Loucy (cell line): ENCODE data around the gene PPOX.
A peak's percentile ranks its signal among the peaks of the same experiment; 100 is the strongest.

Experiments used
- H2AFZ ChIP-seq: fragments of 200-600 bp; sonication (generic); 2 replicates; pipeline ENCODE4 v1.6.0; 2016; ENCODE audit warnings: antibody characterized with exemption, mild to moderate bottlenecking, low read length, moderate library complexity
- H3F3A ChIP-seq: fragments of 200-600 bp; 2 replicates; pipeline ENCODE4 v1.6.0; 2016; ENCODE audit warnings: antibody characterized with exemption, low read depth, mild to moderate bottlenecking
- H3K27me3 ChIP-seq: fragments of 200-600 bp; sonication (generic); 2 replicates; pipeline ENCODE4 v1.6.1; 2014; ENCODE audit warnings: low read length, mild to moderate bottlenecking; ENCODE audit not compliant: insufficient read depth, poor library complexity, severe bottlenecking
- H3K36me3 ChIP-seq: fragments of 200-600 bp; sonication (generic); 2 replicates; pipeline ENCODE4 v1.6.1; 2016; ENCODE audit warnings: low read length; ENCODE audit not compliant: insufficient read depth
- H3K4me1 ChIP-seq: fragments of 200-600 bp; sonication (generic); 2 replicates; pipeline ENCODE4 v1.5.1; 2014; ENCODE audit warnings: low read length, mild to moderate bottlenecking; ENCODE audit not compliant: insufficient read depth, poor library complexity, severe bottlenecking
- H3K4me2 ChIP-seq: fragments of 200-600 bp; sonication (generic); 2 replicates; pipeline ENCODE4 v1.6.0; 2014; ENCODE audit warnings: antibody characterized with exemption, low read length, low read depth, mild to moderate bottlenecking; ENCODE audit not compliant: poor library complexity, severe bottlenecking
- H3K4me3 ChIP-seq: fragments of 200-600 bp; sonication (generic); 2 replicates; pipeline ENCODE4 v1.5.1; 2014; ENCODE audit warnings: low read length, mild to moderate bottlenecking, mixed read lengths; ENCODE audit not compliant: poor library complexity, severe bottlenecking
- H3K79me2 ChIP-seq: fragments of 200-600 bp; sonication (generic); 2 replicates; pipeline ENCODE4 v1.6.1; 2014; ENCODE audit warnings: low read length; ENCODE audit not compliant: insufficient read depth
- H3K9ac ChIP-seq: fragments of 200-600 bp; sonication (generic); 2 replicates; pipeline ENCODE4 v1.6.0; 2014; ENCODE audit warnings: mild to moderate bottlenecking, low read depth, low read length, moderate library complexity; ENCODE audit not compliant: poor library complexity, severe bottlenecking
- H3K9me2 ChIP-seq: fragments of 200-600 bp; sonication (generic); replicated peaks from 2 replicates; pipeline ENCODE4 v1.6.1; 2016; ENCODE audit warnings: low read depth, low read length, mixed read lengths
- H3K9me3 ChIP-seq: fragments of 200-600 bp; sonication (generic); 2 replicates; pipeline ENCODE4 v1.6.1; 2014; ENCODE audit warnings: mild to moderate bottlenecking, antibody characterized with exemption, low read length, low read depth; ENCODE audit not compliant: insufficient read depth
- H4K20me1 ChIP-seq: fragments of 200-600 bp; sonication (generic); 2 replicates; pipeline ENCODE4 v1.6.0; 2014; ENCODE audit warnings: antibody characterized with exemption, low read length, mild to moderate bottlenecking; ENCODE audit not compliant: insufficient read depth, poor library complexity, severe bottlenecking
- EZH2phosphoT487 ChIP-seq: fragments of 200-600 bp; IDR thresholded peaks from 2 replicates; pipeline ENCODE4 v1.6.1; 2018; ENCODE audit warnings: antibody characterized with exemption, mild to moderate bottlenecking, moderate library complexity, borderline replicate concordance
- TF ChIP-seq, protein P1 (sequence below): fragments of 200-600 bp; sonication (generic); conservative IDR thresholded peaks from 2 replicates; pipeline ENCODE4 v1.5.1; 2014; ENCODE audit warnings: mild to moderate bottlenecking, antibody characterized with exemption, low read length

The PPOX gene

DNA sequence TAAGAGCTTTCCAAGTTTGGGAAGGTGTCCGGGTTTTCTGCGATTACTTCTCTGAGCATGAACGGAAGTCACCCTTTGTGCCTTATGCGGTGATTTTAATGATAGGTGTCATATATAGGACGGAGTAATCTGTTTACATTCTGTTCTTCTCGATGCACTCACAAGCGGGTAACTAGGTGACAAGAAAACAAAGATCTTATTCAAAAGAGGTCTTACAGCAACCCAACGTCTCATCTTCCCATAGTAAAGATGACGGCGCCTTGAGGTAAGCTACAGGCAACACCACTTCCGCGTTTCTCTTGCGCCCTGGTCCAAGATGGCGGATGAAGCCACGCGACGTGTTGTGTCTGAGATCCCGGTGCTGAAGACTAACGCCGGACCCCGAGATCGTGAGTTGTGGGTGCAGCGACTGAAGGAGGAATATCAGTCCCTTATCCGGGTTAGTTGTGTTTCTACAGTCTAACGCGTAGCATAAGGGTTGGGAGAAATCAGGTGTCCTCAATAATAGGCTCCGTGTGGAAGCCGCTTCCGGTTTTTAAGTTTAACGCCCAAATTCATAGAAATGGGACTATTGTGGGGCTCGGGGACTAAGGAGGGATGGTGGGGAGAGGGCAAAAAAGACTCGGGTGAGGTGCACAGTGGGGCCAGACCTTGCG lies 12.4 kb upstream of the PPOX start, which contains the start of gene UFC1:
TSS of gene UFC1 (plus strand) at position 297 of the 656 bp plus-strand sequence. CDS start at position 317, 20 bp downstream.
- Histone ChIP-seq H3K27me3 (no peaks in the 10 kb centered on the region), H3K36me3 (peaks cover 16% of the 10 kb centered on the region; the same call in 1 of the 2 replicates), H3F3A (no peaks in the 10 kb centered on the region), H3K9me2 (no peaks in the 10 kb centered on the region), H4K20me1 (no peaks in the 10 kb centered on the region), H3K79me2 (peaks cover 27% of the 10 kb centered on the region), H2AFZ (peak within 1 kb of the TSS; percentile 91), H3K9me3 (no peaks in the 10 kb centered on the region), H3K4me2 (peak within 1 kb of the TSS; percentile 73), H3K9ac (peak within 1 kb of the TSS; percentile 87), H3K4me3 (peak within 1 kb of the TSS; percentile 85), H3K4me1 (peaks cover 17% of the 10 kb centered on the region)
- TF ChIP-seq EZH2phosphoT487, result no peak
- TF ChIP-seq, protein P1, sequence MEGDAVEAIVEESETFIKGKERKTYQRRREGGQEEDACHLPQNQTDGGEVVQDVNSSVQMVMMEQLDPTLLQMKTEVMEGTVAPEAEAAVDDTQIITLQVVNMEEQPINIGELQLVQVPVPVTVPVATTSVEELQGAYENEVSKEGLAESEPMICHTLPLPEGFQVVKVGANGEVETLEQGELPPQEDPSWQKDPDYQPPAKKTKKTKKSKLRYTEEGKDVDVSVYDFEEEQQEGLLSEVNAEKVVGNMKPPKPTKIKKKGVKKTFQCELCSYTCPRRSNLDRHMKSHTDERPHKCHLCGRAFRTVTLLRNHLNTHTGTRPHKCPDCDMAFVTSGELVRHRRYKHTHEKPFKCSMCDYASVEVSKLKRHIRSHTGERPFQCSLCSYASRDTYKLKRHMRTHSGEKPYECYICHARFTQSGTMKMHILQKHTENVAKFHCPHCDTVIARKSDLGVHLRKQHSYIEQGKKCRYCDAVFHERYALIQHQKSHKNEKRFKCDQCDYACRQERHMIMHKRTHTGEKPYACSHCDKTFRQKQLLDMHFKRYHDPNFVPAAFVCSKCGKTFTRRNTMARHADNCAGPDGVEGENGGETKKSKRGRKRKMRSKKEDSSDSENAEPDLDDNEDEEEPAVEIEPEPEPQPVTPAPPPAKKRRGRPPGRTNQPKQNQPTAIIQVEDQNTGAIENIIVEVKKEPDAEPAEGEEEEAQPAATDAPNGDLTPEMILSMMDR, result no peak

DNA sequence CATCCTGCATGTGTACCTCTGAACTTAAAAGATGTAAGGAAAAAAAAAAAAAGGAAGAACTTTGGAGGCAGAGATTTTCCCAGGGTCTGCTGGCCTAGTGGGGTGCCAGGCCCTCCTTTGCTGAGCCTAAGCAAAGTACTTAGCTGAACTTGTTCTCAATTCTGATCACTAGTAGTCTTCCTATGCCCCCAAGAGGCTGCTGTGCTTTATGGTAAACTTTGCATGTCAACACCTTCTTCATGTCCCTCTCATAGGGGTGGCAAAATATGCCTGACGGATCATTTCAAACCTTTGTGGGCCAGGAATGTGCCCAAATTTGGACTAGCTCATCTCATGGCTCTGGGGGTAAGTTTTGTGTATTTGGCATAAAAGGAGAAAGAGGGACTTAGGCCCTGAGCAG lies 8.4 kb upstream of the PPOX start:
- Histone ChIP-seq H3K4me1 (peaks cover 41% of the 10 kb centered on the region), H3K4me2 (no peak overlapping the region), H3K9ac (no peak overlapping the region), H3K36me3 (peaks cover 16% of the 10 kb centered on the region; the same call in 1 of the 2 replicates), H3K27me3 (no peaks in the 10 kb centered on the region), H3K4me3 (no peak overlapping the region), H4K20me1 (no peaks in the 10 kb centered on the region), H3K9me3 (no peaks in the 10 kb centered on the region), H3K79me2 (peaks cover 50% of the 10 kb centered on the region), H3K9me2 (no peaks in the 10 kb centered on the region), H2AFZ (no peak overlapping the region), H3F3A (no peaks in the 10 kb centered on the region)
- TF ChIP-seq, protein P1, result no peak
- TF ChIP-seq EZH2phosphoT487, result no peak

DNA sequence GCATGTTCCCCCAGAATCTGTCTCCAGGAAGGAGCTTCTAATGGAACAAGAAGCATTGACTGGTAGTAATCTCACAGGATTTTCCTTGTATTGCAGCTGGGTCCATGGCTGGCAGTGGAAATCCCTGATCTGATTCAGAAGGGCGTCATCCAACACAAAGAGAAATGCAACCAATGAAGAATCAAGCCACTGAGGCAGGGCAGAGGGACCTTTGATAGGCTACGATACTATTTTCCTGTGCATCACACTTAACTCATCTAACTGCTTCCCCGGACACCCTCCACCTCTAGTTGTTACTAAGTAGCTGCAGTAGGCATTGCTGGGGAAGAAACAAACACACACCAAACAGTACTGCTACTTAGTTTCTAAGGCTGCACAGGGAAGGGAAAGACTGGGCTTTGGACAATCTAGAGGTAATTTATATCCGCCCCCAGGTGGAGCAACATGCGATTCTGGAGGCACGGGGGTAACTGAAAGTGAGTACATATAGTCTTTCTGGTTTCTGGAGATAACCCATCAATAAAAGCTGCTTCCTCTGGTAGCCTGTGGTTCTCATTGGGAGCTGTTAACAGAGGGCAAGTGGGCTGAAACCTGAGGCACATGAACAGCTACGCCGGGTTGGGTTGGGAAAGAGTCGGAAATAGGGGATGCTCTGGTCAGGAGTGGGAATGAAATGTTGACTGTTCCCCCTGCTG lies 7.8 kb upstream of the PPOX start:
- H3F3A ChIP-seq, result no peaks in the 10 kb centered on the region
- H3K4me3 ChIP-seq, result peak overlapping the region; percentile 88
- no peaks in the 10 kb centered on the region for H3K9me3 ChIP-seq
- H3K9ac ChIP-seq, result no peak overlapping the region
- peaks cover 16% of the 10 kb centered on the region; the same call in 1 of the 2 replicates for H3K36me3 ChIP-seq
- H2AFZ ChIP-seq, result no peak overlapping the region
- no peaks in the 10 kb centered on the region for H3K9me2 ChIP-seq
- TF ChIP-seq, protein P1, result no peak
- no peak for TF ChIP-seq EZH2phosphoT487
- no peaks in the 10 kb centered on the region for H3K27me3 ChIP-seq
- H3K4me2 ChIP-seq, result peak overlapping the region; percentile 80
- H3K4me1 ChIP-seq, result peaks cover 41% of the 10 kb centered on the region
- H3K79me2 ChIP-seq, result peaks cover 47% of the 10 kb centered on the region
- H4K20me1 ChIP-seq, result no peaks in the 10 kb centered on the region
